GM06990 (cell line): ENCODE results near the gene SLC35E2B.
A peak's percentile ranks its signal among the peaks of the same experiment; 100 is the strongest.
"Not testable (repeated sequence)": the region's sequence is repeated elsewhere in the genome, so short reads cannot be mapped to it uniquely, and the experiment has no call there.

Source experiments
- DNase-seq: peaks from one replicate; pipeline ENCODE4 v3.0.0-alpha.2; 2011; ENCODE audit not compliant: insufficient read length; ENCODE audit errors: extremely low read depth
- H3K27me3 ChIP-seq: replicated peaks from 2 replicates; pipeline ENCODE4 v1.6.0; 2011; ENCODE audit warnings: low read length; ENCODE audit not compliant: control insufficient read depth, insufficient read depth
- H3K36me3 ChIP-seq: 2 replicates; pipeline ENCODE4 v1.5.1; 2011; ENCODE audit warnings: low read length; ENCODE audit not compliant: control insufficient read depth, insufficient read depth
- H3K4me3 ChIP-seq: replicated peaks from 2 replicates; pipeline ENCODE4 v1.5.1; 2011; ENCODE audit warnings: low read depth, mild to moderate bottlenecking, control low read depth, low read length
- TF ChIP-seq, protein P1 (sequence below): IDR thresholded peaks from 2 replicates; pipeline ENCODE4 v1.5.1; 2011; ENCODE audit warnings: low read length, control low read depth, mild to moderate bottlenecking, inconsistent platforms; ENCODE audit not compliant: insufficient read depth, poor library complexity, severe bottlenecking

SLC35E2B gene

DNA sequence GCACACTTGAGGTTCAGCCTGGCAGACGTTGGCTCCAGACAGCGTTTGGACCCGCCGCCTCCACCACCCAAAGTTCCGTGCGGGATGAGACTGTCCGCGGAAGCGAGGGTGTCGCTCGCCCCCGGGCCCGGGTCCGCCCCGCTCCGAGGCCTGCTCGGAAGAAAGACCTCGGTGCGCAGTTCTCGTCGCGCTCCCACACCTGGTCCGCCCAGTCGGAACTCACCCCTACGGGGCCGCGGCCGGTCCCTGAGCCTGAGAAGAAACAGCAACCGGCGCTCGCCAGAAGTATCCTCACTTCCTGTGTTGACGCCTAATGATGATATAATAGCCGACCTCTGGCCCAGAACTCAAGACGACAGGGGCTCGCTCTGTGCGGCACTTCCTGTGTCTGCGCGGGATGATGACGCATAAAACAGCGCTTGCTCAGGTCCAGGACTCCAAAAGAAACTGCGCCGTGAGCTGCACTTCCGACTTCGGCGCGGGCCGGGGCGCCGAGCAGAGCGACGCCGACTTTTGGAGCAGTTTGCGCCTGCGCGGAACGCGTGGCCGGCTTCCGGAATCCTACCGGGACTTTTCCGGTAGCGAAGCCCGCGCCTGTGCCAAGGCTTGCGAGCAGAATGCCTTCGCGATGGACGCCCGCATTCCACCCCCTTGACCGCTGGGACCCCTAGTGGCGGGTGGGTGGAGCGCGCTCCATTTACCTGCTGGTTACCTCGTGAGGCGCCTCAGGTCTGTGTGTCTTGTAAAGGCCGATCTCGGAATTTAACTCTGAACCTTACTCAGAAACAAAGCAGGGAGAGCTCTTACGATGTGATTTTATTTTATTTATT, 31.7 kb upstream of the SLC35E2B start, which contains the start of gene CDK11A:
Gene CDK11A (minus strand): TSS at position 323 of the 830 bp plus-strand sequence. CDS start 1,539 bp downstream, outside the sequence.
- peak; percentile 98 for DNase-seq
- H3K4me3 ChIP-seq: peak within 1 kb of the TSS; percentile 76
- TF ChIP-seq, protein P1, sequence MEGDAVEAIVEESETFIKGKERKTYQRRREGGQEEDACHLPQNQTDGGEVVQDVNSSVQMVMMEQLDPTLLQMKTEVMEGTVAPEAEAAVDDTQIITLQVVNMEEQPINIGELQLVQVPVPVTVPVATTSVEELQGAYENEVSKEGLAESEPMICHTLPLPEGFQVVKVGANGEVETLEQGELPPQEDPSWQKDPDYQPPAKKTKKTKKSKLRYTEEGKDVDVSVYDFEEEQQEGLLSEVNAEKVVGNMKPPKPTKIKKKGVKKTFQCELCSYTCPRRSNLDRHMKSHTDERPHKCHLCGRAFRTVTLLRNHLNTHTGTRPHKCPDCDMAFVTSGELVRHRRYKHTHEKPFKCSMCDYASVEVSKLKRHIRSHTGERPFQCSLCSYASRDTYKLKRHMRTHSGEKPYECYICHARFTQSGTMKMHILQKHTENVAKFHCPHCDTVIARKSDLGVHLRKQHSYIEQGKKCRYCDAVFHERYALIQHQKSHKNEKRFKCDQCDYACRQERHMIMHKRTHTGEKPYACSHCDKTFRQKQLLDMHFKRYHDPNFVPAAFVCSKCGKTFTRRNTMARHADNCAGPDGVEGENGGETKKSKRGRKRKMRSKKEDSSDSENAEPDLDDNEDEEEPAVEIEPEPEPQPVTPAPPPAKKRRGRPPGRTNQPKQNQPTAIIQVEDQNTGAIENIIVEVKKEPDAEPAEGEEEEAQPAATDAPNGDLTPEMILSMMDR: peak; percentile 27
- not testable (repeated sequence) for H3K36me3 ChIP-seq, H3K27me3 ChIP-seq

GRCh38 chr1:1721201-1721600, 28.6 kb upstream of the SLC35E2B start:
- Histone ChIP-seq H3K36me3 (peaks cover 11% of the 10 kb centered on the region), H3K27me3 (no peaks in the 10 kb centered on the region), H3K4me3 (no peak overlapping the region)
- TF ChIP-seq, protein P1: no peak
- no peak for DNase-seq

GRCh38 chr1:1715109-1715883, 22.7 kb upstream of the SLC35E2B start:
- peaks cover 10% of the 10 kb centered on the region for H3K36me3 ChIP-seq
- not testable (repeated sequence) for H3K4me3 ChIP-seq, DNase-seq, H3K27me3 ChIP-seq

- not testable (repeated sequence) for H3K27me3 ChIP-seq, DNase-seq, H3K36me3 ChIP-seq, H3K4me3 ChIP-seq
Measured at GRCh38 chr1:1707897-1708296, 15.3 kb upstream of the SLC35E2B start.

GRCh38 chr1:1707241-1707640, 14.6 kb upstream of the SLC35E2B start:
- H3K4me3 ChIP-seq, DNase-seq, H3K27me3 ChIP-seq, H3K36me3 ChIP-seq: not testable (repeated sequence)

GRCh38 chr1:1705623-1706022, 13.0 kb upstream of the SLC35E2B start:
- H3K27me3 ChIP-seq, H3K4me3 ChIP-seq, H3K36me3 ChIP-seq, DNase-seq: not testable (repeated sequence)

DNA sequence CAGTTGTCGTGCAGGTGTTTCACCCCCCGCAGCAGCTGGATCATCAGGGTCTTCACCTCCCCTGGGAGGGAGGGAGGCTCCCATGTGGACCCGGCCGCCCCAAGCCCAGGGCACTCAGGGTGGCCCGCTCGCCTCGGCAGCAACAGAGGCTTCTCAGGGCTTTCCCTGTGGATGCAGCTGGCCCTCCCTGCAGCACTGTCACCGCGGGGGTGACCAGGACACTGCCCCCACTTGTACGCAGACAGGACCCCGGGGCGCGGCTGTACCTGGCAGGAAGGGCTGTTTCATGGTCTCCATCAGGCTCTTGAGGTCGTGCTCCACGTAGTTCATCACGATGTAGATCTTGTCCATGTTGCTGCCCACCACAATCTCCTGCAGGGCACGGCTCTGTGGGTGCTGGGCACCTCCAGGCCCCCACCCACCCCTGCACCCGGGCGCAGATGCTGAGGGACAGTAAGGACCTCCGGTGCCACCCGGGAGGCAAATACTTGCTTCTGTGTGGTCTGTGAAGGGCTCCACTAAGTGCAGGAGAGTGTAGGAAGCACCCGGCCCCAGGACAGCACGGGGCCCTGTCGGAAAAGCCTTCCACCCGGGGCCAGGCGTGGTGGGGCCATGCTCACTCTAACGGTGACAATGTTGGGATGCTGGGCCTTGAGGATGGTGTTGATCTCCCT, 11.8 kb upstream of the SLC35E2B start:
- H3K4me3 ChIP-seq, DNase-seq, H3K27me3 ChIP-seq, H3K36me3 ChIP-seq: not testable (repeated sequence)

DNA sequence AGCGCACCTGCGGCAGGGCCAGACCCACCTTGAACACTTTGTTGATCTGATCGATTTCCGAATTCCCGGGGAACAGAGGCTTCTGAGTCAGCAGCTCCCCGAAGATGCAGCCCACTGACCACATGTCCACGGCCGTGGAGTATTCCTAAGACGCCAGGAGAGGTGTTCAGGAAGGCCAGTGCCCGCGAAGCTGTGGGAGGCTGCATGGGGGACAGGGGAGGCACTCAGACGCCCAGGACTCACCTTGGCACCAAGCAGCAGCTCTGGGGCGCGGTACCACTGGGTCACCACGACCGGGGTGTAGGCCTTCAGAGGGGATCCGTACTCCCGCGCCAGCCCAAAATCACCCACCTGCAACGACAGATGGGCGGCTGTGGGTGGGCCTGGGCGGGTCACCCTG, 11.2 kb upstream of the SLC35E2B start:
- Histone ChIP-seq H3K27me3 (no peaks in the 10 kb centered on the region), H3K36me3 (no peaks in the 10 kb centered on the region; the same call in none of the 2 replicates), H3K4me3 (no peak overlapping the region)
- DNase-seq: no peak
- TF ChIP-seq, protein P1: no peak

- H3K27me3 ChIP-seq, DNase-seq, H3K4me3 ChIP-seq, H3K36me3 ChIP-seq: not testable (repeated sequence)
Measured at GRCh38 chr1:1702506-1702905, 9.9 kb upstream of the SLC35E2B start.

DNA sequence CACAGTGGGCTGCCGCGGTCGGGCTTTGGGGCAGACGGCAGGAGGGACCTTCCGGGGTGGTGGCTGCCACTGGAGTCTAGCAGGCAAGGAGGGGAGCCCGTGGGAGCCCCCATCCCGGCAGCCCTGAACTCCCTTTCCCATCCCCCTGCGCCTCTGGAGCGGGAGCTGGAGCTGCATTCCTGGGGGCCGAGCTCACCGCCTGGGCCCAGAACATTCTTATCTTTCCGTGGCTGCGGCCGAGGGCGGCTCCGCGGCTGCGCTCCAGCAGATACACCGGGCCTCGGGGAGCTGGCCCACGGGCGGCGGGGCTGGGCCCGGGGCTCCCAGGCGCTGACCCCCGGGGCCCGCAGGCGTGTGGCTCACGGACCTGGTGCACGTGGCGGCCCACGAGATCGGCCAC, 8.0 kb upstream of the SLC35E2B start:
- not testable (repeated sequence) for DNase-seq, H3K4me3 ChIP-seq, H3K27me3 ChIP-seq, H3K36me3 ChIP-seq
